K562 (cell line): ENCODE results near the gene KCTD17. TPM values are rescaled to one million over a fixed set of nuclear protein-coding genes. Genes with fewer than 3 reads are reported as not detected.

Source experiments
- ATAC-seq: fragments of 200-7000 bp; cut with Tn5 transposase; 3 replicates; pipeline ENCODE4 v1.9.1; 2020; ENCODE audit warnings: moderate library complexity
- BruUV-seq: library from RNA; stranded (reverse); fragments of 400-500 nt; replicated peaks from 2 replicates; lab custom pipeline; 2021; lab: Mats Ljungman, UMichigan
- CTCF ChIA-PET: fragments of 300-600 bp; formaldehyde crosslinking; extraction: SDS; loops from one replicate; lab custom pipeline; 2021; ENCODE audit warnings: low intra/inter-chr PET ratio; lab: Yijun Ruan, JAX
- POLR2A ChIA-PET: fragments of 300-600, 350-650 bp; sonication (Branson Sonifier 250); formaldehyde crosslinking; extraction: SDS; loops from one replicate; lab custom pipeline; 2021; ENCODE audit warnings: antibody characterized with exemption, inconsistent platforms; lab: Yijun Ruan, JAX
- DNase-seq, 4 experiments: peaks; one replicate each; pipeline versions ENCODE4 v3.0.0 to v3.0.0-alpha.2; 2011 to 2018; ENCODE audit warnings: low spot score in 3 of 4, mixed read lengths in 3 of 4; ENCODE audit errors: extremely low read depth in 1 of 4
- FAIRE-seq: peaks from 2 replicates; lab custom pipeline; 2011; peaks lifted over from hg19 to GRCh38; lab: Jason Lieb, UNC
- H2AFZ ChIP-seq: 2 replicates; pipeline ENCODE4 v1.6.0; 2011; ENCODE audit warnings: low read depth, low read length, control low read depth, inconsistent platforms
- H3K27ac ChIP-seq: fragments of 200-600 bp; 3 replicates; pipeline ENCODE4 v1.8.0; 2011; ENCODE audit warnings: low read depth, mild to moderate bottlenecking, control low read depth, inconsistent platforms, low read length, moderate library complexity, mixed read lengths; ENCODE audit errors: extremely low read depth
- H3K27me3 ChIP-seq, 2 experiments: fragments of 300-600 bp in 1 of 2; 2 replicates in 1 of 2; 3 replicates in 1 of 2; pipeline versions ENCODE4 v1.6.0 to v1.8.0; 2011; ENCODE audit warnings: inconsistent platforms in 2 of 2, low read length in 2 of 2, mild to moderate bottlenecking in 1 of 2, mixed read lengths in 1 of 2, moderate library complexity in 1 of 2; ENCODE audit not compliant: control insufficient read depth in 2 of 2, insufficient read depth in 2 of 2
- H3K36me3 ChIP-seq: fragments of 300-600 bp; 3 replicates; pipeline ENCODE4 v1.8.0; 2011; ENCODE audit warnings: mild to moderate bottlenecking, low read length, inconsistent platforms; ENCODE audit not compliant: control insufficient read depth, insufficient read depth
- H3K4me1 ChIP-seq, 2 experiments: fragments of 200-600 bp in 1 of 2; replicated peaks in 1 of 2; 2 replicates in 1 of 2; 3 replicates in 1 of 2; pipeline versions ENCODE4 v1.5.1 to v1.8.0; 2011; ENCODE audit warnings: inconsistent platforms in 2 of 2, low read length in 2 of 2, mild to moderate bottlenecking in 1 of 2, mixed read lengths in 1 of 2, moderate library complexity in 1 of 2; ENCODE audit not compliant: control insufficient read depth in 2 of 2, insufficient read depth in 2 of 2
- H3K4me2 ChIP-seq: 2 replicates; pipeline ENCODE4 v1.6.1; 2011; ENCODE audit warnings: low read length, control low read depth, inconsistent platforms, mixed read lengths; ENCODE audit not compliant: insufficient read depth
- H3K4me3 ChIP-seq: fragments of 200-600 bp; sonication (generic), shearing (Covaris generic); 2 replicates; pipeline ENCODE4 v1.5.1; 2016; ENCODE audit warnings: control low read depth, inconsistent platforms
- H3K79me2 ChIP-seq: fragments of 200-600 bp; 3 replicates; pipeline ENCODE4 v1.8.0; 2011; ENCODE audit warnings: low read length, inconsistent platforms; ENCODE audit not compliant: control insufficient read depth, insufficient read depth
- H3K9ac ChIP-seq, 2 experiments: 2 replicates each; pipeline versions ENCODE4 v1.6.0 to v1.6.1; 2011; ENCODE audit warnings: low read depth in 2 of 2, low read length in 2 of 2, control low read depth in 1 of 2, inconsistent platforms in 1 of 2, mild to moderate bottlenecking in 1 of 2, mixed read lengths in 1 of 2; ENCODE audit not compliant: insufficient read depth in 1 of 2
- H3K9me1 ChIP-seq: one replicate; pipeline ENCODE4 v1.6.0; 2011; ENCODE audit warnings: inconsistent platforms, mild to moderate bottlenecking, low read length, moderate library complexity; ENCODE audit not compliant: control insufficient read depth, insufficient read depth
- H3K9me3 ChIP-seq: replicated peaks from 2 replicates; pipeline ENCODE4 v1.5.1; 2011; ENCODE audit warnings: low read depth, low read length, inconsistent platforms; ENCODE audit not compliant: control insufficient read depth, insufficient read depth
- H4K20me1 ChIP-seq: replicated peaks from 2 replicates; pipeline ENCODE4 v1.6.1; 2011; ENCODE audit warnings: low read length, inconsistent platforms, mixed read lengths; ENCODE audit not compliant: control insufficient read depth, insufficient read depth
- GABPB2 ChIP-seq: fragments of 250-450 bp; sonication (Bioruptor Pico); conservative IDR thresholded peaks from 2 replicates; pipeline ENCODE4 v1.5.1; 2021; ENCODE audit warnings: mild to moderate bottlenecking
- POLR2H ChIP-seq: IDR thresholded peaks from 2 replicates; pipeline ENCODE4 v1.6.1; 2016; ENCODE audit warnings: missing genetic modification characterization, low read depth, mild to moderate bottlenecking, control low read depth, missing compliant biosample characterization, moderate library complexity
- ZNF551 ChIP-seq: fragments of 250-450 bp; sonication (Bioruptor Pico); IDR thresholded peaks from 2 replicates; pipeline ENCODE4 v1.5.0; 2021; ENCODE audit warnings: mild to moderate bottlenecking, moderate library complexity
- ZNF586 ChIP-seq: fragments of 450-650 bp; formaldehyde crosslinking; conservative IDR thresholded peaks from 2 replicates; pipeline ENCODE4 v1.4.0; 2020; ENCODE audit warnings: mild to moderate bottlenecking, moderate library complexity
- ZNF592 ChIP-seq: fragments of 450-650 bp; IDR thresholded peaks from 2 replicates; pipeline ENCODE4 v1.6.1; 2017; ENCODE audit warnings: antibody characterized with exemption, mild to moderate bottlenecking
- WGBS: fragments of 100-300 bp; shearing (Covaris generic); methylation state at CpG from one replicate; pipeline ENCODE4 v1.1.6; 2016; ENCODE audit warnings: low coverage, mixed read lengths; ENCODE audit not compliant: insufficient coverage; ENCODE audit errors: missing lambda C conversion rate; 5-methylcytosine and 5-hydroxymethylcytosine counted together
- in situ Hi-C: fragments of 300-500 bp; cut with MboI; formaldehyde crosslinking; loops from 4 replicates; pipeline ENCODE4 v1.15.0; 2018; ENCODE audit warnings: inconsistent platforms, mixed read lengths
- intact Hi-C: fragments of 100-400 bp; cut with micrococcal nuclease; formaldehyde crosslinking; loops from 2 replicates; pipeline ENCODE4 v1.14.2; 2022
- polyA plus RNA-seq, 8 experiments: library from polyadenylated mRNA; depleted of rRNA in 4 of 8; stranded (reverse) in 5 of 8; unstranded in 3 of 8; fragments of >200 nt; fragmentation: Nextera tagmentation in 2 of 8; fragmentation: Illumina TruSeq in 1 of 8; extraction: Ambion mirVana in 2 of 8; extraction: Trizol in 1 of 8; gene quantifications; 2 replicates each; pipeline versions ENCODE4 v1.2.1 to v1.2.3, GENCODE V29; 2011 to 2014; ENCODE audit warnings: inconsistent platforms in 1 of 8, missing spikeins in 1 of 8
- small RNA-seq: library from RNA; depleted of rRNA; stranded (forward); fragments of <200 nt; gene quantifications from one replicate; pipeline ENCODE3, GENCODE V24; 2014
- total RNA-seq, 7 experiments: library from RNA; depleted of rRNA in 6 of 7; stranded (reverse); fragments of >200 nt in 6 of 7; fragmentation: Illumina TruSeq in 2 of 7; extraction: Trizol in 2 of 7; gene quantifications; 2 replicates each; pipeline versions ENCODE4 v1.2.1 to v1.2.3, GENCODE V29; 2011 to 2021; ENCODE audit warnings: low replicate concordance in 1 of 7

KCTD17 gene
- total and polyA plus RNA-seq, 9 of the 15 experiments (the other 6 are each of a cell fraction or from before 2014, with no cell fraction given): 0.22 to 0.90 (median 0.49) TPM; not detected in 2

GRCh38 chr22:37111156-37111717 is 59.7 kb downstream of the KCTD17 start (continued):
- TF ChIP-seq ZNF592 (no peak), ZNF551 (CRISPR knock-in tag) (no peak), GABPB2 (CRISPR knock-in tag) (no peak)

- WGBS: 4% methylated on average over 9 of the region's 12 CpGs
- ATAC-seq: no peak
These were observed 60.7 kb downstream of the KCTD17 start for GRCh38 chr22:37112084-37112728.

More at GRCh38 chr22:37112084-37112728, 60.7 kb downstream of the KCTD17 start:
- intact Hi-C loops: no loop called here
- TF ChIP-seq ZNF586: no peak
- TF ChIP-seq POLR2H (tag): no peak
- in situ Hi-C loops: no loop called here
- no peak overlapping the region for H3K27ac ChIP-seq
- H3K9ac ChIP-seq: no peak overlapping the region
- H3K79me2 ChIP-seq: no peaks in the 10 kb centered on the region
- no peaks in the 10 kb centered on the region for H3K9me1 ChIP-seq
- 0 out of 2 replicates have a peak, but pooled peaks cover 5% of the 10 kb centered on the region for H4K20me1 ChIP-seq
- no peaks in the 10 kb centered on the region for H3K36me3 ChIP-seq
- POLR2A ChIA-PET: no interaction called here
- no peak overlapping the region for H3K4me3 ChIP-seq
- no peaks in the 10 kb centered on the region for H3K4me1 ChIP-seq
- no TSS peak for BruUV-seq
- DNase-seq (no peak), FAIRE-seq (no peak)
- no peaks in the 10 kb centered on the region for H3K9me3 ChIP-seq
- no peak overlapping the region for H2AFZ ChIP-seq
- H3K27me3 ChIP-seq: peaks cover 6 to 63% of the 10 kb centered on the region in 2 experiments; a peak in 4 of 5 replicates
- no peak overlapping the region for H3K4me2 ChIP-seq
- CTCF ChIA-PET: no interaction called here

Small RNA genes lying within 50 kb of the gene (small RNA-seq; reads per million reads assigned to genes)
- gene RF00019: not detected

Other genes with a start within 250 kb of the KCTD17 start
Only the 7 nearest of the 11 such genes appear.
- gene CSF2RB, start 138.1 kb upstream of the KCTD17 start, total RNA-seq (2014; rRNA removed): 0.36 and 0.61 TPM in 2 replicates
- gene CSF2RB, start 138.1 kb upstream of the KCTD17 start, total RNA-seq (2014; rRNA removed; fragmentation: Illumina TruSeq; extraction: Trizol): 0.26 and 0.29 TPM in 2 replicates
- gene CSF2RB, start 138.1 kb upstream of the KCTD17 start, total RNA-seq (2015; rRNA removed; fragmentation: Illumina TruSeq; extraction: Trizol): 0.62 and 0.72 TPM in 2 replicates
- gene CSF2RB, start 138.1 kb upstream of the KCTD17 start, total RNA-seq (2021): 0.60 and 1.0 TPM in 2 replicates
- gene CSF2RB, start 138.1 kb upstream of the KCTD17 start, polyA plus RNA-seq (2011; rRNA removed): 0.04 and 0.16 TPM in 2 replicates
- 0.54 and 0.62 TPM in 2 replicates for gene CSF2RB, start 138.1 kb upstream of the KCTD17 start, polyA plus RNA-seq (2014; fragmentation: Illumina TruSeq; extraction: Trizol)
- gene CSF2RB, start 138.1 kb upstream of the KCTD17 start, polyA plus RNA-seq (2014; fragmentation: Nextera tagmentation; extraction: Ambion mirVana): under 1 TPM; 0.06 to 0.07 TPM
- 0.54 and 0.74 TPM in 2 replicates for gene CSF2RB, start 138.1 kb upstream of the KCTD17 start, polyA plus RNA-seq (2014; rRNA removed)
- 26.7 and 26.9 TPM in 2 replicates for gene TST, start 32.3 kb upstream of the KCTD17 start, total RNA-seq (2014; rRNA removed)
- gene TST, start 32.3 kb upstream of the KCTD17 start, total RNA-seq (2014; rRNA removed; fragmentation: Illumina TruSeq; extraction: Trizol): 4.1 and 5.7 TPM in 2 replicates
- 12.4 and 13.1 TPM in 2 replicates for gene TST, start 32.3 kb upstream of the KCTD17 start, total RNA-seq (2015; rRNA removed; fragmentation: Illumina TruSeq; extraction: Trizol)
- 23.1 and 23.8 TPM in 2 replicates for gene TST, start 32.3 kb upstream of the KCTD17 start, total RNA-seq (2021)
- gene TST, start 32.3 kb upstream of the KCTD17 start, polyA plus RNA-seq (2011; rRNA removed): 14.0 and 18.6 TPM in 2 replicates
- gene TST, start 32.3 kb upstream of the KCTD17 start, polyA plus RNA-seq (2014; fragmentation: Illumina TruSeq; extraction: Trizol): 7.7 and 14.4 TPM in 2 replicates
- 1 to 10 TPM; 1.4 to 4.3 TPM for gene TST, start 32.3 kb upstream of the KCTD17 start, polyA plus RNA-seq (2014; fragmentation: Nextera tagmentation; extraction: Ambion mirVana)
- gene TST, start 32.3 kb upstream of the KCTD17 start, polyA plus RNA-seq (2014; rRNA removed): 19.7 and 26.1 TPM in 2 replicates
- 104 and 117 TPM in 2 replicates for gene MPST, start 32.0 kb upstream of the KCTD17 start, total RNA-seq (2014; rRNA removed)
- gene MPST, start 32.0 kb upstream of the KCTD17 start, total RNA-seq (2014; rRNA removed; fragmentation: Illumina TruSeq; extraction: Trizol): 6.7 and 8.1 TPM in 2 replicates
- gene MPST, start 32.0 kb upstream of the KCTD17 start, total RNA-seq (2015; rRNA removed; fragmentation: Illumina TruSeq; extraction: Trizol): 24.3 and 25.3 TPM in 2 replicates
- 66.8 and 68.2 TPM in 2 replicates for gene MPST, start 32.0 kb upstream of the KCTD17 start, total RNA-seq (2021)
- 24.8 and 34.6 TPM in 2 replicates for gene MPST, start 32.0 kb upstream of the KCTD17 start, polyA plus RNA-seq (2011; rRNA removed)
- 11.2 and 24.8 TPM in 2 replicates for gene MPST, start 32.0 kb upstream of the KCTD17 start, polyA plus RNA-seq (2014; fragmentation: Illumina TruSeq; extraction: Trizol)
- gene MPST, start 32.0 kb upstream of the KCTD17 start, polyA plus RNA-seq (2014; fragmentation: Nextera tagmentation; extraction: Ambion mirVana): 1 to 10 TPM in 1 of 2 experiments, under 1 TPM in 1; 0.65 to 1.3 TPM
- gene MPST, start 32.0 kb upstream of the KCTD17 start, polyA plus RNA-seq (2014; rRNA removed): 78.5 and 88.1 TPM in 2 replicates
- gene TMPRSS6, start 58.0 kb downstream of the KCTD17 start, total RNA-seq (2014; rRNA removed): not detected in 2 replicates
- gene TMPRSS6, start 58.0 kb downstream of the KCTD17 start, total RNA-seq (2014; rRNA removed; fragmentation: Illumina TruSeq; extraction: Trizol): not detected in 2 replicates
- not detected in 2 replicates for gene TMPRSS6, start 58.0 kb downstream of the KCTD17 start, total RNA-seq (2015; rRNA removed; fragmentation: Illumina TruSeq; extraction: Trizol)
- gene TMPRSS6, start 58.0 kb downstream of the KCTD17 start, total RNA-seq (2021): not detected in 2 replicates
- 0.03 TPM in 1 of 2 replicates, not detected in the other for gene TMPRSS6, start 58.0 kb downstream of the KCTD17 start, polyA plus RNA-seq (2011; rRNA removed)
- not detected in 2 replicates for gene TMPRSS6, start 58.0 kb downstream of the KCTD17 start, polyA plus RNA-seq (2014; fragmentation: Illumina TruSeq; extraction: Trizol)
- gene TMPRSS6, start 58.0 kb downstream of the KCTD17 start, polyA plus RNA-seq (2014; fragmentation: Nextera tagmentation; extraction: Ambion mirVana): not detected
- not detected in 2 replicates for gene TMPRSS6, start 58.0 kb downstream of the KCTD17 start, polyA plus RNA-seq (2014; rRNA removed)
- gene IL2RB, start 98.2 kb downstream of the KCTD17 start, total RNA-seq (2014; rRNA removed): 0.45 TPM in 1 of 2 replicates, not detected in the other
- 0.10 and 0.11 TPM in 2 replicates for gene IL2RB, start 98.2 kb downstream of the KCTD17 start, total RNA-seq (2014; rRNA removed; fragmentation: Illumina TruSeq; extraction: Trizol)
- 0.07 and 0.23 TPM in 2 replicates for gene IL2RB, start 98.2 kb downstream of the KCTD17 start, total RNA-seq (2015; rRNA removed; fragmentation: Illumina TruSeq; extraction: Trizol)
- gene IL2RB, start 98.2 kb downstream of the KCTD17 start, total RNA-seq (2021): 0.75 and 0.78 TPM in 2 replicates
- 0.22 and 0.24 TPM in 2 replicates for gene IL2RB, start 98.2 kb downstream of the KCTD17 start, polyA plus RNA-seq (2011; rRNA removed)
- 0.54 and 0.66 TPM in 2 replicates for gene IL2RB, start 98.2 kb downstream of the KCTD17 start, polyA plus RNA-seq (2014; fragmentation: Illumina TruSeq; extraction: Trizol)
- under 1 TPM; 0.03 TPM for gene IL2RB, start 98.2 kb downstream of the KCTD17 start, polyA plus RNA-seq (2014; fragmentation: Nextera tagmentation; extraction: Ambion mirVana)
- gene IL2RB, start 98.2 kb downstream of the KCTD17 start, polyA plus RNA-seq (2014; rRNA removed): 0.28 and 0.54 TPM in 2 replicates
- 0.18 and 0.41 TPM in 2 replicates for gene C1QTNF6, start 136.5 kb downstream of the KCTD17 start, total RNA-seq (2014; rRNA removed)
- gene C1QTNF6, start 136.5 kb downstream of the KCTD17 start, total RNA-seq (2014; rRNA removed; fragmentation: Illumina TruSeq; extraction: Trizol): 0.54 and 0.55 TPM in 2 replicates
- gene C1QTNF6, start 136.5 kb downstream of the KCTD17 start, total RNA-seq (2015; rRNA removed; fragmentation: Illumina TruSeq; extraction: Trizol): 0.40 and 0.53 TPM in 2 replicates
- 0.75 and 0.81 TPM in 2 replicates for gene C1QTNF6, start 136.5 kb downstream of the KCTD17 start, total RNA-seq (2021)
- gene C1QTNF6, start 136.5 kb downstream of the KCTD17 start, polyA plus RNA-seq (2011; rRNA removed): 0.92 and 1.6 TPM in 2 replicates
- gene C1QTNF6, start 136.5 kb downstream of the KCTD17 start, polyA plus RNA-seq (2014; fragmentation: Illumina TruSeq; extraction: Trizol): 0.68 and 1.1 TPM in 2 replicates
- under 1 TPM; 0.20 to 0.21 TPM for gene C1QTNF6, start 136.5 kb downstream of the KCTD17 start, polyA plus RNA-seq (2014; fragmentation: Nextera tagmentation; extraction: Ambion mirVana)
- 0.70 and 0.91 TPM in 2 replicates for gene C1QTNF6, start 136.5 kb downstream of the KCTD17 start, polyA plus RNA-seq (2014; rRNA removed)
- gene SSTR3, start 160.7 kb downstream of the KCTD17 start, total RNA-seq (2014; rRNA removed): not detected in 2 replicates
- not detected in 2 replicates for gene SSTR3, start 160.7 kb downstream of the KCTD17 start, total RNA-seq (2014; rRNA removed; fragmentation: Illumina TruSeq; extraction: Trizol)
- gene SSTR3, start 160.7 kb downstream of the KCTD17 start, total RNA-seq (2015; rRNA removed; fragmentation: Illumina TruSeq; extraction: Trizol): not detected in 2 replicates
- not detected in 2 replicates for gene SSTR3, start 160.7 kb downstream of the KCTD17 start, total RNA-seq (2021)
- gene SSTR3, start 160.7 kb downstream of the KCTD17 start, polyA plus RNA-seq (2011; rRNA removed): 0.03 TPM in 1 of 2 replicates, not detected in the other
- gene SSTR3, start 160.7 kb downstream of the KCTD17 start, polyA plus RNA-seq (2014; fragmentation: Illumina TruSeq; extraction: Trizol): not detected in 2 replicates
- gene SSTR3, start 160.7 kb downstream of the KCTD17 start, polyA plus RNA-seq (2014; fragmentation: Nextera tagmentation; extraction: Ambion mirVana): not detected
- not detected in 2 replicates for gene SSTR3, start 160.7 kb downstream of the KCTD17 start, polyA plus RNA-seq (2014; rRNA removed)